ENCODE results near the gene ESPN. TPM values are rescaled to one million over a fixed set of nuclear protein-coding genes. Genes with fewer than 3 reads are reported as not detected.

The ESPN gene
- total RNA-seq, 1 experiment from 2014 or later = 53.1 TPM

- Histone ChIP-seq H3K4me2 (ENCODE audit: insufficient read depth, insufficient read length, low read length) (no peak overlapping the region), H3K23me2 (ENCODE audit: insufficient read length, low read depth, low read length, poor library complexity, severe bottlenecking) (peaks cover 5% of the 10 kb centered on the region), H2BK120ac (ENCODE audit: low read depth, low read length, poor library complexity, severe bottlenecking) (no peak overlapping the region), H2AFZ (ENCODE audit: low read length) (no peak overlapping the region), H3K23ac (ENCODE audit: insufficient read length, low read depth, low read length) (no peak overlapping the region), H4K20me1 (ENCODE audit: control insufficient read depth, insufficient read depth, insufficient read length) (no peaks in the 10 kb centered on the region), H4K5ac (ENCODE audit: insufficient read length, low read depth, low read length) (no peak overlapping the region), H2AK5ac (ENCODE audit: insufficient read length, low read length) (no peak overlapping the region), H2BK20ac (ENCODE audit: low read depth, low read length, poor library complexity, severe bottlenecking) (no peak overlapping the region), H3K14ac (ENCODE audit: insufficient read depth, low read length) (no peak overlapping the region), H3K9me3 (ENCODE audit: control insufficient read depth, low read depth, low read length) (no peaks in the 10 kb centered on the region), H4K91ac (ENCODE audit: insufficient read length, low read depth, low read length) (no peak overlapping the region), H3K4me1 (ENCODE audit: insufficient read depth, low read length) (no peaks in the 10 kb centered on the region), H3K27me3 (ENCODE audit: insufficient read depth, low read length) (no peaks in the 10 kb centered on the region), H3K56ac (ENCODE audit: insufficient read length, low read depth, low read length) (no peak overlapping the region), H2BK15ac (ENCODE audit: low read depth, low read length) (no peak overlapping the region), H3K79me2 (ENCODE audit: insufficient read depth, low read length) (0 out of 2 replicates have a peak, but pooled peaks cover 1% of the 10 kb centered on the region), H3K4ac (ENCODE audit: low read depth, low read length) (no peak overlapping the region), H3K9ac (ENCODE audit: extremely low read depth, insufficient read length, low read length) (no peak overlapping the region), H3K79me1 (ENCODE audit: insufficient read depth, low read depth, low read length, poor library complexity, severe bottlenecking) (no peaks in the 10 kb centered on the region), H2BK5ac (ENCODE audit: insufficient read length, low read length) (no peak overlapping the region), H3T11ph (ENCODE audit: low read length) (no peak overlapping the region), H4K8ac (replicated peaks; ENCODE audit: insufficient read length, low read depth, low read length) (no peak overlapping the region), H2BK12ac (ENCODE audit: insufficient read length, low read depth, low read length) (no peak overlapping the region), H3K18ac (ENCODE audit: insufficient read length, low read depth, low read length) (no peak overlapping the region), H3K27ac (ENCODE audit: insufficient read length, low read depth, low read length) (no peak overlapping the region)
- DNase-seq = no peak
- no peaks in the 10 kb centered on the region; a peak in 1 of 5 replicates for H3K9me3 Mint-ChIP-seq
- no peak overlapping the region for H3K27ac Mint-ChIP-seq
- H3K36me3 Mint-ChIP-seq (ENCODE audit: insufficient read depth in 1 of 3, low read depth in 3 of 3) = peaks cover 0 to 3% (median 3%) of the 10 kb centered on the region in 3 experiments; a peak in 4 of 7 replicates
- TF ChIP-seq CTCF (conservative IDR thresholded peaks at IDR 0.05) = no peak
- H3K27me3 Mint-ChIP-seq (ENCODE audit: low read depth) = peaks cover 5% of the 10 kb centered on the region
- peaks cover 14 to 20% of the 10 kb centered on the region in 2 experiments for H3K4me1 Mint-ChIP-seq
- no CpG with 5 or more reads among the region's 14 CpGs for WGBS (ENCODE audit: extremely low coverage, insufficient read length, low lambda C conversion rate)
- H3K4me3 Mint-ChIP-seq = no peak overlapping the region
Observed at GRCh38 chr1:6483017-6483760, 58.6 kb downstream of the ESPN start.
